Measurements from ENCODE around the gene KIF19. TPM values are rescaled to one million over a fixed set of nuclear protein-coding genes. Genes with fewer than 3 reads are reported as not detected.

Gene KIF19
- total RNA-seq, 1 donor from 2014 or later, result 2.2 TPM

- TF ChIP-seq CTCF (IDR thresholded peaks at IDR 0.05; ENCODE audit: unreplicated experiment), result no peak
- Mint-ChIP-seq H3K4me1 (ENCODE audit: low read depth) (no peaks in the 10 kb centered on the region), H3K4me3 (ENCODE audit: low read depth) (no peak overlapping the region), H3K27ac (no peak overlapping the region), H3K27me3 (peaks cover 7% of the 10 kb centered on the region), H3K9me3 (ENCODE audit: low read depth) (peaks cover 2% of the 10 kb centered on the region), H3K36me3 (ENCODE audit: insufficient read depth) (no peaks in the 10 kb centered on the region)
- no peak for DNase-seq (ENCODE audit: low spot score, unreplicated experiment)
Observed at GRCh38 chr17:74290340-74290739, 35.7 kb upstream of the KIF19 start.

DNA sequence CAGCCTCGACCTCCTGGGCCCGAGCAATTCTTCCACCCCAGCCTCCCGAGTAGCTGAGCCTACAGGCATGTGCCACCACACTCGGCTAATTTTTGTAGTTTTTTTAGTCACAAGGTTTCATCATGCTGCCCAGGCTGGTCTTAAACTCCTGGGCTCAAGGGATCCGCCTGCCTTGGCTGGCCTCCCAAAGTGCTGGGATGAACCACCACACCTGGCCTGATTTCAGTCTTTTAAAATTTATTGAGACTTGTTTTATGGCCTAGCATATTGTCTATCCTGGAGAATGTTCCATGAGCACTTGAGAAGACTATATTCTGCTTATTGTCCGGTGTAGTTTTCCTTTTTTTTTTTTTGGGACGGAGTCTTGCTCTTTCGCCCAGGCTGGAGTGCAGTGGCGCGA is 33.5 kb upstream of the KIF19 start:
- H3K4me1 Mint-ChIP-seq (ENCODE audit: low read depth), result peaks cover 9% of the 10 kb centered on the region
- H3K36me3 Mint-ChIP-seq (ENCODE audit: insufficient read depth), result no peaks in the 10 kb centered on the region
- DNase-seq (ENCODE audit: low spot score, unreplicated experiment), result no peak
- no peak overlapping the region for H3K27ac Mint-ChIP-seq
- H3K4me3 Mint-ChIP-seq (ENCODE audit: low read depth), result no peak overlapping the region
- no peaks in the 10 kb centered on the region for H3K27me3 Mint-ChIP-seq
- no peak for TF ChIP-seq CTCF (IDR thresholded peaks at IDR 0.05; ENCODE audit: unreplicated experiment)
- peaks cover 2% of the 10 kb centered on the region for H3K9me3 Mint-ChIP-seq (ENCODE audit: low read depth)

GRCh38 chr17:74295625-74296547 is 30.1 kb upstream of the KIF19 start:
- H3K27ac Mint-ChIP-seq, result no peak overlapping the region

DNA sequence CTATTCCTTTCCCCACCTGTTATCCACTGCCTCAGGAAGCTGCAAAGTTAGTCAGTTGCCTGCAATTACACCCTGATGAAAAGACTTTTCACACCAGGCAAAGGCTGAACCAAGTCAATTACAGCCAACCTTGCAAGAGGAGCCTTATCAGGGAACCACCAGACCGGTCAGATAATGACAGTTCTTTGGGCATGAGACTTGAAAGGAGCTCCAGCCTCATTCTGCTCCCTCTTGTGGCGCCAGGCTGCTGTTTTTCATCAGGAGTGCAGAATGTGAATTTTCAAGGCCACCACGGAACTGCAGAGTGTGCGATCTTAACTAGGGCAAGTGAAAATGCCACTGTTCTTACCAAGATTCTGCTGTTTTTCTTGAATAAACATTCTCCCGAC is 29.5 kb upstream of the KIF19 start:
- Mint-ChIP-seq H3K9me3 (ENCODE audit: low read depth) (peaks cover 2% of the 10 kb centered on the region), H3K4me1 (ENCODE audit: low read depth) (peaks cover 9% of the 10 kb centered on the region), H3K4me3 (ENCODE audit: low read depth) (no peak overlapping the region), H3K36me3 (ENCODE audit: insufficient read depth) (no peaks in the 10 kb centered on the region), H3K27ac (peak overlapping the region; percentile 33), H3K27me3 (peaks cover 15% of the 10 kb centered on the region)
- TF ChIP-seq CTCF (IDR thresholded peaks at IDR 0.05; ENCODE audit: unreplicated experiment), result peak; percentile 62
- DNase-seq (ENCODE audit: low spot score, unreplicated experiment), result peak; percentile 28

More at GRCh38 chr17:74295625-74296547, 30.1 kb upstream of the KIF19 start:
- no peaks in the 10 kb centered on the region for H3K36me3 Mint-ChIP-seq (ENCODE audit: insufficient read depth)
- peaks cover 15% of the 10 kb centered on the region for H3K27me3 Mint-ChIP-seq
- no peak overlapping the region for H3K4me3 Mint-ChIP-seq (ENCODE audit: low read depth)
- peaks cover 9% of the 10 kb centered on the region for H3K4me1 Mint-ChIP-seq (ENCODE audit: low read depth)
- H3K9me3 Mint-ChIP-seq (ENCODE audit: low read depth), result peaks cover 2% of the 10 kb centered on the region
- no peak for DNase-seq (ENCODE audit: low spot score, unreplicated experiment)
- TF ChIP-seq CTCF (IDR thresholded peaks at IDR 0.05; ENCODE audit: unreplicated experiment), result no peak

- Mint-ChIP-seq H3K4me3 (ENCODE audit: low read depth) (no peak overlapping the region), H3K36me3 (ENCODE audit: insufficient read depth) (no peaks in the 10 kb centered on the region), H3K4me1 (ENCODE audit: low read depth) (peaks cover 9% of the 10 kb centered on the region), H3K27ac (peak overlapping the region; percentile 62), H3K27me3 (peaks cover 15% of the 10 kb centered on the region), H3K9me3 (ENCODE audit: low read depth) (peaks cover 2% of the 10 kb centered on the region)
- DNase-seq (ENCODE audit: low spot score, unreplicated experiment), result no peak
- no peak for TF ChIP-seq CTCF (IDR thresholded peaks at IDR 0.05; ENCODE audit: unreplicated experiment)
Observed at GRCh38 chr17:74297941-74298340, 28.1 kb upstream of the KIF19 start.

Measured in progenitor cell of endocrine pancreas (in vitro differentiated cells).